ENCODE results near the gene HOXC4.

Gene HOXC4

GRCh38 chr12:54021432-54022013 is 32.1 kb upstream of the HOXC4 start (continued):
- TF ChIP-seq ZNF626 (tag by site-specific recombination; IDR thresholded peaks at IDR 0.05) (no peak), ZBTB17 (tag by site-specific recombination; IDR thresholded peaks at IDR 0.05) (0 out of 2 replicates have a peak, but pooled peaks have one; percentile 18), ZNF514 (tag by site-specific recombination; IDR thresholded peaks at IDR 0.05) (no peak), ZNF510 (tag by site-specific recombination; IDR thresholded peaks at IDR 0.05; ENCODE audit: insufficient replicate concordance) (no peak), ZNF398 (tag by site-specific recombination; IDR thresholded peaks at IDR 0.05) (peak; percentile 91), HIC1 (tag by site-specific recombination; IDR thresholded peaks at IDR 0.05) (peak; percentile 35; the same call in 1 of the 2 replicates), ZBTB8A (tag by site-specific recombination; IDR thresholded peaks at IDR 0.05) (0 out of 2 replicates have a peak, but pooled peaks have one; percentile 38)

GRCh38 chr12:54022960-54023884 is 30.4 kb upstream of the HOXC4 start:
- H3K27ac ChIP-seq (ENCODE audit: extremely low read depth, low read depth, low read length), result no peak overlapping the region; the same call in 1 of the 2 replicates
- H3K36me3 ChIP-seq (ENCODE audit: control insufficient read depth in 2 of 2, insufficient read depth in 1 of 2, low read length in 2 of 2), result no peaks in the 10 kb centered on the region
- H3K4me1 ChIP-seq (ENCODE audit: control insufficient read depth, insufficient read depth, low read length), result peaks cover 76% of the 10 kb centered on the region
- ChIA-PET CTCF (interaction anchor here (0.9 to 2.4 kb wide), 10 partner anchors 9 to 197 kb away, joined by 3 to 11 read pairs (median 5); partner anchors contain the start of gene HOXC10), POLR2A (no interaction called here)
- no peak overlapping the region for H3K4me3 ChIP-seq (ENCODE audit: low read depth, low read length)
- no peaks in the 10 kb centered on the region for H3K9me3 ChIP-seq (ENCODE audit: control insufficient read depth, insufficient read depth, low read depth, low read length)
- TF ChIP-seq ZNF174 (tag by site-specific recombination; IDR thresholded peaks at IDR 0.05) (no peak), PRDM1 (tag by site-specific recombination; IDR thresholded peaks at IDR 0.05) (peak; percentile 93), ZIC2 (tag by site-specific recombination; IDR thresholded peaks at IDR 0.05) (no peak), ZNF341 (tag by site-specific recombination; IDR thresholded peaks at IDR 0.05; ENCODE audit: low read depth) (0 out of 2 replicates have a peak, but pooled peaks have one; percentile 27), IKZF3 (tag by site-specific recombination; IDR thresholded peaks at IDR 0.05) (peak; percentile 37; the same call in 1 of the 2 replicates), ZNF10 (tag by site-specific recombination; IDR thresholded peaks at IDR 0.05) (0 out of 2 replicates have a peak, but pooled peaks have one; percentile 65), ZNF366 (tag by site-specific recombination; conservative IDR thresholded peaks at IDR 0.05) (peak; percentile 28; the same call in 1 of the 2 replicates), SP2 (tag by site-specific recombination; IDR thresholded peaks at IDR 0.05) (no peak)

- CTCF ChIA-PET, result interaction anchor here (0.6 to 2.4 kb wide), 12 partner anchors 8 to 196 kb away, joined by 3 to 10 read pairs (median 4); partner anchors contain the start of genes HOXC10 and HOXC8
- H3K27ac ChIP-seq (ENCODE audit: extremely low read depth, low read depth, low read length), result no peak overlapping the region; the same call in 1 of the 2 replicates
- POLR2A ChIA-PET, result no interaction called here
- H3K4me3 ChIP-seq (ENCODE audit: low read depth, low read length), result no peak overlapping the region
- no peaks in the 10 kb centered on the region for H3K9me3 ChIP-seq (ENCODE audit: control insufficient read depth, insufficient read depth, low read depth, low read length)
- no peaks in the 10 kb centered on the region for H3K36me3 ChIP-seq (ENCODE audit: control insufficient read depth in 2 of 2, insufficient read depth in 1 of 2, low read length in 2 of 2)
- H3K4me1 ChIP-seq (ENCODE audit: control insufficient read depth, insufficient read depth, low read length), result peaks cover 78% of the 10 kb centered on the region
- 0 out of 2 replicates have a peak, but pooled peaks have one; percentile 29 for TF ChIP-seq ZNF2 (tag by site-specific recombination; IDR thresholded peaks at IDR 0.05)
- no peak for TF ChIP-seq ZNF747 (tag by site-specific recombination; IDR thresholded peaks at IDR 0.05)
- TF ChIP-seq ZNF148 (tag by site-specific recombination; IDR thresholded peaks at IDR 0.05; ENCODE audit: borderline replicate concordance), result no peak
- TF ChIP-seq ZNF704 (tag by site-specific recombination; IDR thresholded peaks at IDR 0.05), result no peak
- TF ChIP-seq ZNF16 (tag by site-specific recombination; IDR thresholded peaks at IDR 0.05; ENCODE audit: low read depth), result no peak
- peak; percentile 56; the same call in 1 of the 2 replicates for TF ChIP-seq ZNF600 (tag by site-specific recombination; IDR thresholded peaks at IDR 0.05)
Measured at GRCh38 chr12:54024127-54024526, 29.5 kb upstream of the HOXC4 start.

Measured in HEK293 (cell line).